ENCODE measurements around the gene SCUBE3.

The SCUBE3 gene

GRCh38 chr6:35264550-35265274 is 51.0 kb downstream of the SCUBE3 start:
- no peak overlapping the region for H3K27ac ChIP-seq
- no peak for DNase-seq (ENCODE audit: low spot score)

GRCh38 chr6:35265523-35265922 is 51.8 kb downstream of the SCUBE3 start:
- TF ChIP-seq CTCF (IDR thresholded peaks at IDR 0.05), result no peak
- Histone ChIP-seq H3K4me3 (no peak overlapping the region), H3K27ac (no peak overlapping the region)
- DNase-seq (ENCODE audit: low spot score), result no peak

More at GRCh38 chr6:35264550-35265274, 51.0 kb downstream of the SCUBE3 start:
- H3K4me3 ChIP-seq, result no peak overlapping the region
- TF ChIP-seq CTCF (IDR thresholded peaks at IDR 0.05), result no peak

DNA sequence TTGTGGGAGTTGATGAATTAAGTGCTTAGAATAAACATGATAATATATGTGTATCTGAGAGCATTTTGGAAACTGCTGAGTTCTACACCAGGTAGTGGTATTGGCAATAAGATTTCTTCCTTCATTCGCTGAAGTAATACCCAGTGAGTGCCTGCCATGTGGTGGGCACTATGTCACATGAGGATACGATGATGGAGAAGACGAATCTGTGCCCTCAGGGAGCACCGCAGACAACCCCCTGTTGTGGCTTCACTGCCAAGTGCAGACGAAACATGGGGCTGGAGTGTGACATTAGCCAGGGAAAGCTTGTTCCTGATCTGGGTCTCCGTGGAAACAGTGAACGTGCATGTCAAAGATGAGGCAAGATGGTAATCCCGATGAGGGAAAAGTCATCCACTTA is 53.7 kb downstream of the SCUBE3 start:
- no peak for TF ChIP-seq CTCF (IDR thresholded peaks at IDR 0.05)
- no peak for DNase-seq (ENCODE audit: low spot score)
- H3K27ac ChIP-seq, result no peak overlapping the region
- H3K4me3 ChIP-seq, result no peak overlapping the region

DNA sequence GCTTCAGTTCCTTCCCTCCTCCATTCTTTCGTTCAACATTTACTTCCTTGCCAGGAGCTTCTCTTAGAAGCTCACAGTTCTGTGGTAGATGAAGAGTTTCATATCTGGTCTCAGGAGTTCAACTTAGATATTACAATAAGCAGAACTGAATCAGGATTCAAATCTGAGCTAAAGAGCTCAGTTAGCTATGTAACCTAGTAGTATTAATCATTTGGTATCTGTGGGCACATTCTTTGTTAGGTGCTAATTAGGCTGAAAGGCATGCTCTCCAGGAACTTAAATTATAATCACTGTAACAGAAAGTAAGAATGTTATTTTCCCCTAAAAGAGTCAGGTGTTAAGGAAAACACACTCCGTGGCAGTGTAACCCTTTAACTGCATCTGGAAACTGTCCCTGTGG is 54.1 kb downstream of the SCUBE3 start:
- no peak for DNase-seq (ENCODE audit: low spot score)
- no peak overlapping the region for H3K4me3 ChIP-seq
- no peak for TF ChIP-seq CTCF (IDR thresholded peaks at IDR 0.05)
- H3K27ac ChIP-seq, result no peak overlapping the region

- Histone ChIP-seq H3K4me3 (no peak overlapping the region), H3K27ac (no peak overlapping the region)
- no peak for DNase-seq (ENCODE audit: low spot score)
- no peak for TF ChIP-seq CTCF (IDR thresholded peaks at IDR 0.05)
Observed at GRCh38 chr6:35272005-35272404, 58.2 kb downstream of the SCUBE3 start.

DNA sequence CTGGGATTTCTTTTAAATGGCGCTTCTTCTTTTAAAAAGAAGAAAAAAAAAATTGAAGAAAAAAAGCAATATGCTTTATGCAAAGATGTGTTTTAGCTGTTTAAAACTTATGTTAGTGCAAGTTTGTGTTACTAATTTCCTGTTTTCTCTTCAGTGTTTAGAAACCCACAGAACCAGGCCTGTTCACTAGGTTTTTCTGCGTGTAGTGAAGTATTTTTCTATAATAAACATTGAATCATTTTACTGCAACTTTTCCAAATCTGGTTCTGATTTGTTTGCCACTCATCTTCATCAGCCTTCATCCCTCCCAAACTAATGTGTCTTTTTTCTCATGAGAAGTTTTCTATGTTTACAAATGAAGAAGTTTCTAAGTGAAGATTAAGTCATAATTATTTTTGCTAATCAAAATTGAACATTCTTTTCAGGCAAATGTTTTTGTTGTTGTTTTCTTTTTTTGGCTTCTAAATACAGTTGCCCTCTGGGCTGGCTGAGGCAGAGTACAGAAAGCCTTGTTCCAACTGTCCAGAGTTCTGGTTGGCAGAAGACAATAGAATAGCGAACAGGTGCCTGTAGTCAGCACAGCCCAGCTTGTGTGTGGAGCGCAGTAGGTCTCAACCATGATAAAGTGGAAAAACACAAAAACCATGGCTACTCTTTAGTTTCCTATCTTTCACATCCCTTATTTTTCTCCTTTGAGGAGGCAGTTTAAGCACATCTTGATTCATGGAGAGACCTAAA is 60.2 kb downstream of the SCUBE3 start:
- no peak for TF ChIP-seq CTCF (IDR thresholded peaks at IDR 0.05)
- DNase-seq (ENCODE audit: low spot score), result no peak
- no peak overlapping the region for H3K27ac ChIP-seq
- H3K4me3 ChIP-seq, result no peak overlapping the region

All from coronary artery (tissue), 2 donors.